ENCODE results near the gene PDE4D. TPM values are rescaled to one million over a fixed set of nuclear protein-coding genes. Genes with fewer than 3 reads are reported as not detected.

PDE4D gene
- total and polyA plus RNA-seq, 2 experiments from 2014 or later, result 21.9 to 54.2 TPM

- no peak for DNase-seq (ENCODE audit: low read depth in 1 of 2, low spot score in 1 of 2)
- Histone ChIP-seq H3K27ac (no peak overlapping the region), H3K9me3 (ENCODE audit: low read depth) (no peaks in the 10 kb centered on the region), H3K4me1 (ENCODE audit: low read depth) (no peaks in the 10 kb centered on the region), H3K27me3 (no peaks in the 10 kb centered on the region), H3K4me3 (no peak overlapping the region), H3K36me3 (no peaks in the 10 kb centered on the region)
- TF ChIP-seq, protein P1, sequence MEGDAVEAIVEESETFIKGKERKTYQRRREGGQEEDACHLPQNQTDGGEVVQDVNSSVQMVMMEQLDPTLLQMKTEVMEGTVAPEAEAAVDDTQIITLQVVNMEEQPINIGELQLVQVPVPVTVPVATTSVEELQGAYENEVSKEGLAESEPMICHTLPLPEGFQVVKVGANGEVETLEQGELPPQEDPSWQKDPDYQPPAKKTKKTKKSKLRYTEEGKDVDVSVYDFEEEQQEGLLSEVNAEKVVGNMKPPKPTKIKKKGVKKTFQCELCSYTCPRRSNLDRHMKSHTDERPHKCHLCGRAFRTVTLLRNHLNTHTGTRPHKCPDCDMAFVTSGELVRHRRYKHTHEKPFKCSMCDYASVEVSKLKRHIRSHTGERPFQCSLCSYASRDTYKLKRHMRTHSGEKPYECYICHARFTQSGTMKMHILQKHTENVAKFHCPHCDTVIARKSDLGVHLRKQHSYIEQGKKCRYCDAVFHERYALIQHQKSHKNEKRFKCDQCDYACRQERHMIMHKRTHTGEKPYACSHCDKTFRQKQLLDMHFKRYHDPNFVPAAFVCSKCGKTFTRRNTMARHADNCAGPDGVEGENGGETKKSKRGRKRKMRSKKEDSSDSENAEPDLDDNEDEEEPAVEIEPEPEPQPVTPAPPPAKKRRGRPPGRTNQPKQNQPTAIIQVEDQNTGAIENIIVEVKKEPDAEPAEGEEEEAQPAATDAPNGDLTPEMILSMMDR (IDR thresholded peaks at IDR 0.05; ENCODE audit: low read depth, low read length), result no peak
Measured at GRCh38 chr5:59833448-59833847, 60.1 kb downstream of the PDE4D start.

DNA sequence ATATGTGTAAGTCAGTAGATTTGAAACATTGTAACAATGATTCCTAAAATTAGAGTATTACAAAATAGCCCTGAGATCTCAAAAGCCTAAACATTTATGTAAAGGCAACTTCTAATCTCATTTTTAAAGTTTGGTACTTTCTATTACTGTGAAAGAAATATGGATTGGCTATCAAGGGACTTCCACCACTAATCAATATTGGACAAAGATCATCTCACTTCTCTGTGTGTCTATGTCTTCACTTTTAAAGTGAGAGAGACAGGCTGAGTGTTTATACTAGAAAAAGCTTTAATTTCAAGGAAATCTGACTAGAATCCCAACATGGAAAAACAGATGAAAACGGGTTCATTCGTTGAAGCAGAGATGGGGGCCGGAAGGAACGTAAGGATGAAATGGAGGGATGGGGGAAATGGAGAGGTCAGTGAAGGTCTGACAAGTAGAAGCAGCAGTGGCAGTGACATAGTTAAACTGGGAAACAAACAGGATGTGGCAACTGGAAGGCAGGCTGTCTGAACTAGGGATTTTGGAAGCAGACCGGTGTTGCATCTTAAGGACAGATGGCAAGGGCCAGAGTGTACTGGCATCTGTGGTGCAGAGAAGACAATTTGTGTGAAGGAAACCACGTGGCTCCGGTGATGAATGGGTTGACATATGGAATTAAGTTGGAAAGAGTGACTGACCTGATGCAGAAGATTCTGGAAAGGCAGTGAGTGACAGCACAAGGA, 60.8 kb downstream of the PDE4D start:
- Histone ChIP-seq H3K27me3 (no peaks in the 10 kb centered on the region), H3K4me1 (ENCODE audit: low read depth) (no peaks in the 10 kb centered on the region), H3K4me3 (no peak overlapping the region), H3K27ac (no peak overlapping the region), H3K36me3 (no peaks in the 10 kb centered on the region), H3K9me3 (ENCODE audit: low read depth) (no peaks in the 10 kb centered on the region)
- DNase-seq (ENCODE audit: low read depth in 1 of 2, low spot score in 1 of 2), result no peak
- TF ChIP-seq, protein P1 (IDR thresholded peaks at IDR 0.05; ENCODE audit: low read depth, low read length), result no peak

DNA sequence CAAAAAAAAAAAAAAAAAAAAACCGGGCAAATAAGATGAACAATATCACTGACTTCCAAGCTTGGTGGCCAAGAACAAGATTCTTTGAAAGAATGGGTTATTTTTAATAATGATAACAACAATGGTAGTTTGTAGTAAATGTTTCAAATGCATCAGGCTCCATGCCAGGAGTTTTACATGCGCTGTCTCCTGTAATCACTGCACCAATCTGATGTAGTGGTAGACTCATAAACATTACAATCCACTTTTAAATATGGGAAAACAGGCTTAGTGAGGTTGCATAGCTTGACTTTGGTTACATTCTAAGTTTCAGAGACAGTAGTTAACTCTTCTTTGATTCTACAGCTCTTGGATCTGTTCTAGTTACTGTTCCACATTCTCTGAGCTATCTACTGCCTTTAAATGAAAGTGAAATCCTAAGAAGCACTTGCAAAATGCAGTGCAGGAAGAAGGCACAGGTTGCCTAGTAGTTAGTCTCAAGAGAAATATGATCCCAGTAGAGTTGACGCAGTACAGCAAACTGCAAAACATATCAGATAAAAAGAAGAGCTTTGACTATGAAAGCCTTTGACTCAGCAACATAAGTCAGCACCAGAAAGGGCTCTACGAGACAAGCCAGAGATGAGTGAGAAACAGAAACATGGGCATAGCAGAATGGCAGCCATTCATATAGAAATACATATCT, 62.1 kb downstream of the PDE4D start:
- H3K9me3 ChIP-seq (ENCODE audit: low read depth), result no peaks in the 10 kb centered on the region
- H3K27ac ChIP-seq, result no peak overlapping the region
- DNase-seq (ENCODE audit: low read depth in 1 of 2, low spot score in 1 of 2), result peak in 1 of 2 donors; percentile 69
- H3K4me3 ChIP-seq, result no peak overlapping the region
- H3K36me3 ChIP-seq, result no peaks in the 10 kb centered on the region
- H3K4me1 ChIP-seq (ENCODE audit: low read depth), result no peaks in the 10 kb centered on the region
- H3K27me3 ChIP-seq, result no peaks in the 10 kb centered on the region
- TF ChIP-seq, protein P1 (IDR thresholded peaks at IDR 0.05; ENCODE audit: low read depth, low read length), result no peak

GRCh38 chr5:59830536-59831200, 62.9 kb downstream of the PDE4D start:
- H3K9me3 ChIP-seq (ENCODE audit: low read depth), result no peaks in the 10 kb centered on the region
- no peak for DNase-seq (ENCODE audit: low read depth in 1 of 2, low spot score in 1 of 2)
- no peak overlapping the region for H3K4me3 ChIP-seq
- H3K4me1 ChIP-seq (ENCODE audit: low read depth), result no peaks in the 10 kb centered on the region
- H3K27me3 ChIP-seq, result no peaks in the 10 kb centered on the region
- TF ChIP-seq, protein P1 (IDR thresholded peaks at IDR 0.05; ENCODE audit: low read depth, low read length), result no peak
- H3K27ac ChIP-seq, result no peak overlapping the region
- H3K36me3 ChIP-seq, result no peaks in the 10 kb centered on the region

GRCh38 chr5:59829922-59830321, 63.6 kb downstream of the PDE4D start:
- no peaks in the 10 kb centered on the region for H3K4me1 ChIP-seq (ENCODE audit: low read depth)
- no peaks in the 10 kb centered on the region for H3K9me3 ChIP-seq (ENCODE audit: low read depth)
- no peak overlapping the region for H3K4me3 ChIP-seq

More at GRCh38 chr5:59829922-59830321, 63.6 kb downstream of the PDE4D start:
- no peaks in the 10 kb centered on the region for H3K36me3 ChIP-seq
- H3K27ac ChIP-seq, result no peak overlapping the region
- TF ChIP-seq, protein P1 (IDR thresholded peaks at IDR 0.05; ENCODE audit: low read depth, low read length), result no peak
- H3K27me3 ChIP-seq, result no peaks in the 10 kb centered on the region
- DNase-seq (ENCODE audit: low read depth in 1 of 2, low spot score in 1 of 2), result no peak

Measured in cardiac muscle cell (in vitro differentiated cells and primary cell).